Activated CD4-positive, alpha-beta T cell treated with anti-CD3 and anti-CD28 coated beads, Interleukin-2, amount 50 U/mL, for 48 hours (primary cell): ENCODE measurements around the gene CD6.

ENCODE experiments used
- DNase-seq, 2 experiments: peaks; one replicate each; pipeline ENCODE4 v3.0.0-alpha.2; 2020

CD6 gene

DNA sequence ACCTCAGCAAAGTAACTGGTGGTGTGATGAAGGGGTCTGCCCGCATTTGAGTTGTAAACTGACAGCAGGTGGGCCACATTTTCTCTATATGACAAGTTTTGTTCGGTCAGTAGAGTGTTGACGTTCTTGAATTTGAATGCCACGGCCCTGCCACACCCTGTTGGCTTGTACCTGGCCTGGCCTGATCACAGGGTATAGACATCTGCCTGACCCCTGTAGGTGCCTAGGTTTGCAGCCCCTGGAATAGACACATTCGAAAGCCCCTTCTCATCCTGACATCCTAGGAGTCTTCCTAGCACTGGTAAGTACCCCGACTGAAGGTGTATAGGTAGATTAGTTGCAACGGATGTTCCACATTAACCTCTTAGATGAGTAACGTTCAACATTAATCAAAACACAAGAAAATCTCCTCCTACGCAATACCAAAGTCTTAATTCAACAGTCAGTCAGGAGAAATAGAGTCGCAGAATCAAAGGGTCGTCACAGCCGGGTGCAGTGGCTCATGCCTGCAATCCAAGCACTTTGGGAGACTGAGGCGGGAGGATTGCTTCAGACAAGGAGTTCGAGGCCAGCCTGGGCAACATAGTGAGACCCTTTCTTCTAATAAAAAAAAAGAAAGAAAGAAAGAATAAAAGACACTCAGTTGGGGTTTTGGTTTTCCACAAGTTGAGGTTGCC is 87.2 kb downstream of the CD6 start:
- DNase-seq: peak; percentile 18 to 37

DNA sequence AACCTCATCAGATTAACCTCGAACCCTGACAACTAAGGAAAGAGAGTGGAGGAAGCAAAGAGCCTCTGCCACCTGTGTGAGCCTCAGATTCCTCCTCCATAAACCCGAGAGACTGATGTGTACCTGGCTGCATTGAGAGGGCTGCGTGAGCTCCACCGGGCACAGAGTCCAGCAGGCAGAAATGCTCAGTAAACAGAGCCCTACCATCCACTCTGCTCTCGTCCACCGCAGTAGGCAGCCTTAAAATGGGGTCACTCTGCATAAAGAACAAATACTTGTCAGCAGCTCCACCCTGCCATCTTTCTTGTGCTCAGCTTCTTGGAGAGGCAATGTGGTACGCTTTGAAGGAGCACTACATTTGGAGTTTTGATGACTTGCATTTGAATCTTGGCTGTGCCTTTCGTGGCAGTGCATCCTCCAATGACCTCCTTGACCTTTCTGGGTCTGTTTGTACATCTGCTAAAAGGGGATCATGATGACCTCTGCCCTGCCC is 87.8 kb downstream of the CD6 start:
- DNase-seq: peak; percentile 8 to 15

DNA sequence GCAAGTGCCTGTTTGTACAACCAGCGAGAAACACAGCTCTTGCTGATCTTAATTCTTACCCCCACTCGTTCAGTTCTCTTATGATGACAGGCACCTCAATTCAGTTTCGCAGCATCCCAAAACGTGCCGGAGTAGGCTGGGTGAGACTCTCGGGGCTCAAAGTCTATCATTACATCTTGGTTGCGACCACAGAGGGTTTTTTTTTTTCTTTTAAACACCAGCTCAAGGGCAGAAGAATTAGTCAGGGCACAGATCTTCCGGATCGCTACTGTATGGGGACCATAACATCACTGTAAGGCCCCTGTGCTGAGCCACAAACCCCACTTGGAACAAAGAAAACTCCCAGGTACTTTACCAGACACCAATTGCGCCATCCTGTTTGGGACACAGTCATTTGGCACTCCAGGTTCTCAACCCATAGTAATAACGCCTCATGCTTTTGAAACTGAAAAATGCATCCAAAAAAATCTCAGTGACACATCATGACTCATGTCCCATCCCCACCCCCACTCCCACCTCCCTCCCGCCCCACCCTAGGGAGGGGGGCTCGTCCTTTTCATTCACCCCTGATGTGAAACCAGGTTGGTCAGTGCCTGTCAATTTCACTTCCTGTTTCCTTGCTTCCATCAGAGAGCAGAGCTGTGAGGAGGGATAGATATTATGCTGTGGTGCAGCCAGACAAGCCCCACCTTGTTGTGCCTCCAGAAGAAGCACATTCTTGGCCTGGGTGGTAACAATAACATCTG is 89.8 kb downstream of the CD6 start:
- peak; percentile 88 to 92 for DNase-seq

GRCh38 chr11:61062181-61062930 is 90.9 kb downstream of the CD6 start:
- peak; percentile 1 to 9 for DNase-seq

DNA sequence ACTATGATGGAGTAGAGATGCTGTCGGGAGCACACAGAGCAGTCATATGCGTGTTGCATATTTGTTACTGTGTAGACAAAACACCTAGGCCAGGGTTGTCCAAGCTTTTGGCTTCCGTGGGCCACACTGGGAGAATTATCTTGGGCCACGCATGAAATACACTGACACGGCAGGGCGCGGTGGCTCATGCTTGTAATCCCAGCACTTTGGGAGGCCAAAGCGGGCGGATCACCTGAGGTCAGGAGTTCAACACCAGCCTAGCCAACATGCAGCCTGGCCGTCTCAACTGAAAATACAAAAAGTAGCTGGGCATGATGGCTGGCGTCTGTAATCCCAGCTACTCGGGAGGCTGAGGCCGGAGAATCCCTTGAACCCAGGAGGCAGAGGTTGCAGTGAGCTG is 93.8 kb downstream of the CD6 start:
- peak; percentile 1 to 5 for DNase-seq

DNA sequence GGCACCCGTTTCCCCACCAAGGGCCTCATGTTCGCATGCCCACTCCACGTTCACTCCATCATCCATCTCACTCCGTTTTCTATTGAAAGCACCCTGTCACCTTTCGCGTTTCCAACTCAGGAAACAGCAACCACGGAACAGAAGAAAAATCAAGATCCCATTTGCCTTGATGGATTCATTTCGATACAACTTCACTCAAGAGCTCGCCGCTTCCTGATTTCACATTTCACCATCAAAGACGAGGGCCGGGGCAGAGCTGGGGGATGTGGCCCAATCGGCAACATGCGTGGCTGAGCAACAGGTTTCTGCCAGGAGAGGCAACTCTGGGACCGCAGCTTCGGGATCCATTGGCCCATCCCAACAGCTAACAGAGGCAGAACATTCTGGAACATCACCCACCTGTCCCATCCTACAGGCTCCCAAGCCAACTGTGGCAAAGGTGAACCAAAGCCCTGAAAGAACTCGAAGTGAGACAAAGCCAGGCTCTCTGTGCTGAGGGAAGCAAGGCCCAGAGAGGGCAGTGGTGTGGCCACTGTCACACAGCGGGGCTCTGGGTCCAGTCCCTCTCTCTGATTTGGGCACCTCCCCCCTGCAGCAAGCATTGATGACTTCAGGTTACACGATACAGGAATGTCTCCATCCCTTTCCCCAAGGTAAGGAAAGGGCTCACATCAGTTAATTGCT is 94.6 kb downstream of the CD6 start:
- peak; percentile 70 to 81 for DNase-seq

DNA sequence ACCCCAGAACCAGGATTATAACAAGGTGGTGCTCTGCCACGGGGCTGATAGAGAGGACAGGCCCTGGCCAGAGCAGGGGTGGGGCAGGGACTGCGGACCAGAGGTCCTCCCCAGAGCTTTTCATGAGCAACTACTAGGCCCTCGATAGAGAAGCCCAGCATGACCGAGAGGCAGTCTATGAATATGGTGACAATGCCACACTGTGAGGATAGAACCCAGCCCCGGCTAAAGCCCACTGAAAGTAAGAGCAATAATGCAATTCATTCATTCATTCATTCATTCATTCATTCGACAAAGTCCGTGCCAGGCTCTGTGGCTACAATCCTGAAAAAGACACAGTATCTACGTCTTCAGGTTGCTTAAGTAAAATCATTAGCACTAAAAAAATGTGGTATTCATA is 95.2 kb downstream of the CD6 start:
- peak in 1 of 2 experiments; percentile 0 for DNase-seq

DNA sequence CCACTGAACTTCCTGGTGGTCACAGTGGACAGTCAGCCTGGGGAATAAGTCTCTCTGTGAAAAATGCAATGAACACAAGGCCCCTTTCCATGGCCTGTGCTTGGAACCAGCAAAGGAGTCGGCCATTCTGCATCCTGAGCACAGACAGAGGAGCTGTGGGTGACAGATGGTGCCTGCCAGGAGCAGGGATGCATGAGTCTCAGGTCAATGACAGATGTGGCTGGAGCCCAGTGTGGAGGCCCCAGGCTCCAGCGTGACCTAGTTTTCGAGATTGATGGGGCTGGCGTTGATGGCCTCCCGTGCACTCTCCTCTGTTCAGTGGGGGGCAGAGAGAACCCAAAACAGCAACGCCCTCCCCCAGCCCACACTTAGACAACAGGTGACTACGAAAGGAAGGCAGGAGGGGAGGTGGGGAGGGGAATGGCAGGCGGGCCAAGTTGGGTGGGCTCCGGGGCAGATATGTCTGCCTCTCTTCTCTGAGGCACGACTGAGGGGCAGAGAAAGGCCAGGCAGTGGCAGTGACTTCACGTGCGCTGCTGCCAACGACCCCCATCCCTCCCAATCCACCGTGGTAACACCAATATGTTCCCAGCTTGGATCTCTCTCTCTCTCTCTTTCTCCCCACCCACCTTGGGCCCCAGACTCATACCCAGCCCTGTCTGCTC is 96.4 kb downstream of the CD6 start:
- DNase-seq: peak in 1 of 2 experiments; percentile 0

DNA sequence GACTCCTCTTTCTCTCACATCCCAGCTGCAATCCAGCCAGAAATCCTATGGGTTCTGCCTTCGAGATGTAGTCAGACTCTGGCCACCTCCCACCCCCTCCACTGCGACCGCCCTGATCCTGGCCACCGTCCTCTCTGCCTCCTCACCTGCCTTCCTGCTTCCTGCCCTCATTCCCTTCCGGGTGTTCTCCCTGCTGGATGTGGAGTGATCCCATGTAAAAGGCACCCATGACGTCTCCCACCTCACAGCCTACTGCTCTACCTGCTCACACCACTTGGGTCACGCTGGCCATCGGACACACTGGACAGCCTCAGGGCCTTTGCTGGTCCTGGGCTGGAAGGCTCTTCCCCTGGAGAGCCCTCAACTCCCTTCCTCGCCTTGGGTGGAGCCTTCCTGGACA is 97.1 kb downstream of the CD6 start:
- peak; percentile 1 to 3 for DNase-seq

GRCh38 chr11:61069427-61069826 is 97.9 kb downstream of the CD6 start:
- peak; percentile 2 to 6 for DNase-seq
